ENCODE measurements around the gene AOPEP.

Gene AOPEP

GRCh38 chr9:95111716-95112115 lies 385.2 kb downstream of the AOPEP start:
- no peaks in the 10 kb centered on the region for H3K27me3 Mint-ChIP-seq

GRCh38 chr9:95112436-95113280 lies 386.2 kb downstream of the AOPEP start:
- no peak for ATAC-seq (replicated peaks; ENCODE audit: extremely low read depth, poor library complexity, severe bottlenecking)
- H3K36me3 Mint-ChIP-seq (ENCODE audit: insufficient read depth), result peaks cover 1% of the 10 kb centered on the region

More at GRCh38 chr9:95111716-95112115, 385.2 kb downstream of the AOPEP start:
- H3K4me3 Mint-ChIP-seq, result no peak overlapping the region
- H3K36me3 Mint-ChIP-seq (ENCODE audit: insufficient read depth), result peaks cover 1% of the 10 kb centered on the region
- H3K9me3 Mint-ChIP-seq, result no peaks in the 10 kb centered on the region
- no peaks in the 10 kb centered on the region for H3K4me1 Mint-ChIP-seq
- DNase-seq (ENCODE audit: low spot score in 2 of 2) (no peak), ATAC-seq (replicated peaks; ENCODE audit: extremely low read depth, poor library complexity, severe bottlenecking) (no peak)
- no peak overlapping the region for H3K27ac Mint-ChIP-seq (ENCODE audit: low read depth)

GRCh38 chr9:95115104-95115503 lies 388.6 kb downstream of the AOPEP start:
- Mint-ChIP-seq H3K4me1 (no peaks in the 10 kb centered on the region), H3K27me3 (no peaks in the 10 kb centered on the region), H3K36me3 (ENCODE audit: insufficient read depth) (peaks cover 1% of the 10 kb centered on the region)

More at GRCh38 chr9:95112436-95113280, 386.2 kb downstream of the AOPEP start:
- H3K27me3 Mint-ChIP-seq, result no peaks in the 10 kb centered on the region
- H3K9me3 Mint-ChIP-seq, result no peaks in the 10 kb centered on the region
- no peaks in the 10 kb centered on the region for H3K4me1 Mint-ChIP-seq
- H3K27ac Mint-ChIP-seq (ENCODE audit: low read depth), result no peak overlapping the region
- DNase-seq (ENCODE audit: low spot score in 2 of 2), result no peak
- no peak overlapping the region for H3K4me3 Mint-ChIP-seq

GRCh38 chr9:95116002-95116807 lies 389.7 kb downstream of the AOPEP start:
- Mint-ChIP-seq H3K9me3 (no peaks in the 10 kb centered on the region), H3K4me3 (no peak overlapping the region), H3K27ac (ENCODE audit: low read depth) (no peak overlapping the region), H3K36me3 (ENCODE audit: insufficient read depth) (peaks cover 1% of the 10 kb centered on the region), H3K4me1 (no peaks in the 10 kb centered on the region), H3K27me3 (no peaks in the 10 kb centered on the region)
- DNase-seq (ENCODE audit: low spot score in 2 of 2) (no peak), ATAC-seq (replicated peaks; ENCODE audit: extremely low read depth, poor library complexity, severe bottlenecking) (no peak)

More at GRCh38 chr9:95115104-95115503, 388.6 kb downstream of the AOPEP start:
- H3K4me3 Mint-ChIP-seq, result no peak overlapping the region
- no peak overlapping the region for H3K27ac Mint-ChIP-seq (ENCODE audit: low read depth)
- H3K9me3 Mint-ChIP-seq, result no peaks in the 10 kb centered on the region
- DNase-seq (ENCODE audit: low spot score in 2 of 2) (no peak), ATAC-seq (replicated peaks; ENCODE audit: extremely low read depth, poor library complexity, severe bottlenecking) (no peak)

GRCh38 chr9:95116808-95117204 lies 390.3 kb downstream of the AOPEP start:
- Mint-ChIP-seq H3K4me1 (no peaks in the 10 kb centered on the region), H3K4me3 (no peak overlapping the region), H3K27ac (ENCODE audit: low read depth) (no peak overlapping the region), H3K27me3 (no peaks in the 10 kb centered on the region), H3K36me3 (ENCODE audit: insufficient read depth) (peaks cover 1% of the 10 kb centered on the region), H3K9me3 (no peaks in the 10 kb centered on the region)
- ATAC-seq (replicated peaks; ENCODE audit: extremely low read depth, poor library complexity, severe bottlenecking) (no peak), DNase-seq (ENCODE audit: low spot score in 2 of 2) (no peak)

- no peaks in the 10 kb centered on the region for H3K27me3 Mint-ChIP-seq
- no peak overlapping the region for H3K4me3 Mint-ChIP-seq
- ATAC-seq (replicated peaks; ENCODE audit: extremely low read depth, poor library complexity, severe bottlenecking) (no peak), DNase-seq (ENCODE audit: low spot score in 2 of 2) (no peak)
- no peaks in the 10 kb centered on the region for H3K9me3 Mint-ChIP-seq
- no peaks in the 10 kb centered on the region for H3K36me3 Mint-ChIP-seq (ENCODE audit: insufficient read depth)
- no peak overlapping the region for H3K27ac Mint-ChIP-seq (ENCODE audit: low read depth)
- H3K4me1 Mint-ChIP-seq, result no peaks in the 10 kb centered on the region
Measured at GRCh38 chr9:95118596-95118995, 392.1 kb downstream of the AOPEP start.

GRCh38 chr9:95120781-95121370 lies 394.4 kb downstream of the AOPEP start:
- Mint-ChIP-seq H3K4me1 (no peaks in the 10 kb centered on the region), H3K9me3 (no peaks in the 10 kb centered on the region), H3K27ac (ENCODE audit: low read depth) (no peak overlapping the region), H3K36me3 (ENCODE audit: insufficient read depth) (no peaks in the 10 kb centered on the region), H3K27me3 (no peaks in the 10 kb centered on the region), H3K4me3 (no peak overlapping the region)
- no peak for DNase-seq (ENCODE audit: low spot score in 2 of 2)
- no peak for ATAC-seq (replicated peaks; ENCODE audit: extremely low read depth, poor library complexity, severe bottlenecking)

GRCh38 chr9:95124582-95125367 lies 398.3 kb downstream of the AOPEP start:
- no peak for DNase-seq (ENCODE audit: low spot score in 2 of 2)
- Mint-ChIP-seq H3K9me3 (no peaks in the 10 kb centered on the region), H3K4me3 (no peak overlapping the region), H3K4me1 (no peaks in the 10 kb centered on the region), H3K27ac (ENCODE audit: low read depth) (no peak overlapping the region), H3K27me3 (no peaks in the 10 kb centered on the region), H3K36me3 (ENCODE audit: insufficient read depth) (no peaks in the 10 kb centered on the region)
- ATAC-seq (replicated peaks; ENCODE audit: extremely low read depth, poor library complexity, severe bottlenecking), result no peak

- DNase-seq (ENCODE audit: low spot score in 2 of 2), result no peak
- Mint-ChIP-seq H3K36me3 (ENCODE audit: insufficient read depth) (no peaks in the 10 kb centered on the region), H3K27me3 (no peaks in the 10 kb centered on the region), H3K9me3 (no peaks in the 10 kb centered on the region), H3K4me3 (no peak overlapping the region), H3K4me1 (no peaks in the 10 kb centered on the region), H3K27ac (ENCODE audit: low read depth) (no peak overlapping the region)
- ATAC-seq (replicated peaks; ENCODE audit: extremely low read depth, poor library complexity, severe bottlenecking), result no peak
Measured at GRCh38 chr9:95125652-95126051, 399.2 kb downstream of the AOPEP start.

- ATAC-seq (replicated peaks; ENCODE audit: extremely low read depth, poor library complexity, severe bottlenecking), result no peak
- no peak overlapping the region for H3K4me3 Mint-ChIP-seq
- DNase-seq (ENCODE audit: low spot score in 2 of 2), result no peak
Measured at GRCh38 chr9:95126739-95127138, 400.2 kb downstream of the AOPEP start.

GRCh38 chr9:95127249-95128176 lies 401.0 kb downstream of the AOPEP start:
- no peaks in the 10 kb centered on the region for H3K27me3 Mint-ChIP-seq
- H3K9me3 Mint-ChIP-seq, result no peaks in the 10 kb centered on the region
- ATAC-seq (replicated peaks; ENCODE audit: extremely low read depth, poor library complexity, severe bottlenecking) (no peak), DNase-seq (ENCODE audit: low spot score in 2 of 2) (peak; percentile 33 to 45)
- no peak overlapping the region for H3K4me3 Mint-ChIP-seq
- peaks cover 5% of the 10 kb centered on the region for H3K4me1 Mint-ChIP-seq
- H3K27ac Mint-ChIP-seq (ENCODE audit: low read depth), result no peak overlapping the region
- H3K36me3 Mint-ChIP-seq (ENCODE audit: insufficient read depth), result no peaks in the 10 kb centered on the region

More at GRCh38 chr9:95126739-95127138, 400.2 kb downstream of the AOPEP start:
- Mint-ChIP-seq H3K9me3 (no peaks in the 10 kb centered on the region), H3K36me3 (ENCODE audit: insufficient read depth) (no peaks in the 10 kb centered on the region), H3K27me3 (no peaks in the 10 kb centered on the region), H3K27ac (ENCODE audit: low read depth) (no peak overlapping the region), H3K4me1 (peaks cover 5% of the 10 kb centered on the region)

Measured in central memory CD8-positive, alpha-beta T cell (primary cell).